HG03558 (cell line): Measurements from ENCODE around the gene FBH1.
"Not testable (repeated sequence)": the region's sequence is repeated elsewhere in the genome, so short reads cannot be mapped to it uniquely, and the experiment has no call there.

Source experiments
- ATAC-seq: cut with Tn5 transposase; IDR thresholded peaks from one replicate; pipeline ENCODE4 v1.9.1; 2021; ENCODE audit warnings: moderate number of reproducible peaks; ENCODE audit not compliant: unreplicated experiment; ENCODE audit errors: extremely low read depth

FBH1 gene

DNA sequence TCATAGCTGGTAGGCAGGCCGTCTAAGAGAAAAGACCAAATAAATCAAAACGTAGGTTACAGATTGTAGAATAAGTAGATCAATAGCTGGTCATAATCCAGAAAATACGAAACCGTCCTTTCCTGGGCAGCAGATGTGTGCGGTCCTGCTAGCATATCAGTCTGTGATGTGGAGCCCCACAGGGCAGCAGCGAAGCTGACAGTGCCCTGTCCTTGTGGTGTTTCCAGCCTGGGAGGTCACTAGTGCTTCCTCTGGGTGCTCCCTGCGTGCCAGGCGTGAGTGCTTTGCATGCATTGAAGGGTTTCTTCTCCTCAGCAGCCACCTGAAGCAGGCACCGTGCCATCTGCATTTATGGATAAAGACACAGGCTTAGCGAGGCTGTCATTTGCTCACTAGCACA, 45.6 kb downstream of the FBH1 start:
- ATAC-seq, result no peak

DNA sequence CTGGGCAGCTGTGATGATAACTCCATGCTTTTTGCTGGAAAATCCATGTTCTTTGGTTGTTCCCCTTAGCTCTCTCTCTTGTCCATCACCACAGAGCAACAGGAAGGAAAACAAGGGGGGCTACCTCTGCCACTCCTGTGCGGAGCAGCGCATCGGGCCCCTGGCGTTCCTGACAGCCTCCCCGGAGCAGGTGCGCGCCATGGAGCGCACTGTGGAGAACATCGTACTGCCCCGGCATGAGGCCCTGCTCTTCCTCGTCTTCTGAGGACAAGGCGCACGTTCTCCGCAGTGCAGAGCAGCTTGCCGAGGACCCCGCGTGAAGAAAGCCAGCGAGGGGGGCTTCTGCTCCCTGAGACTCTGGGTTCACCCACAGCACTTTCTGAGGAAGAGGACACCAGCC, 47.0 kb downstream of the FBH1 start:
- ATAC-seq, result no peak

DNA sequence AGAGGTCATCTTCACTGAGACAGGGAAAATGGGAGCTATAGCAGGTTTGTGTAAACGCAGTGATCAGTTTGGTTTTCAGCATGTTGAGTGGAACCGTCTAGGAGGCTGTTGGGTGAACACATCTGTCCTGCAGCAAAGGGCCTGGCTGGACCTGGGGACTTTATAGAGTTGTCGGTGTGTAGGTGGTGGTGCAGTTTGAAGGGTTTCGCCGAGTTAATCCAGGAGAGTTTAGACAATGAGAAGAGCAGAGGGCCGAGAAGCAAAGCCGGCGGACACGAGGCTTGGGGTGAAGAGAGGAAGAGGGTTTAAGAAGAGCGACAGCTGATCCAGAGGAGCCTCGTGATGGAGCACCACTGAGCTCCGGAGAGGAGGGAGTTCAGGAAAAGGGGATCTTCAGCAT, 48.2 kb downstream of the FBH1 start:
- no peak for ATAC-seq

DNA sequence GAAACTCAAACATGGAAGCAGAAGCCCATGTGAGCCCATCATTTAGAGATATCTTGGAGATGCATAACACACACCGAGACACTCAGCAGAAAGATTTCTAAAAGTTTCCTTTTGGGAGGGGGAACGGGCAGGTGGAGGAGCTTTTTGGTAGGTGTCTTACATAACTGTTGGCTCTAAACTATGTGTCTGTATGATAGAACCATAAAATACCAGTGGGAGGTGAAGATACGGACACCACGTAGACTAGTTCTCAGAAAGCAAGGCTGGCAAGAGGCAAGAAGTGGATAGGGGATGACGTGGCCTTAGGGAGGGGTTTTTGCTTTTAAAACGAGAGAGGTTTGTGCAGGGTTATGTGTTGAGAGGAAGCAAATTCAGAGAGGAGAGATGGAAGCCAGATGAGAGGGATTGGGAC, 50.8 kb downstream of the FBH1 start:
- no peak for ATAC-seq

DNA sequence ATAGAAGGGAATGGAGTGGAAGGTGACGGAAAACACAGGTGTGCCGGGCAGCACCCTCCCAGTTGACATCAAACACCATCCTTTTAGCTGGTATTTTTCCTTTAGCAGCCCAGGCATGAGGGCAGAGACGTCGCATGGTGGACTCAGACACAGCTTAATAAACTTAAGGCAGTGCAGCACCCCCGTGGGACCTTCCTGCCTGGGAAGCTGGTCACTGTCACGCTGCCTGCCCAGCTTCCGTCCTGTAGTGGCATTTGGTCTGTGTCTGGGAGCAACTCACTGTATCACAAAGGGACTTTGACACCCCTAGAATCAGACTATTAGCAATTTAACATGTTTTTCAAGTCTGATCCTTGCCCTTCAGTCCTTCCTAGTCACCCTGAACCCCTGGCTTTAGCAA, 51.5 kb downstream of the FBH1 start:
- no peak for ATAC-seq

DNA sequence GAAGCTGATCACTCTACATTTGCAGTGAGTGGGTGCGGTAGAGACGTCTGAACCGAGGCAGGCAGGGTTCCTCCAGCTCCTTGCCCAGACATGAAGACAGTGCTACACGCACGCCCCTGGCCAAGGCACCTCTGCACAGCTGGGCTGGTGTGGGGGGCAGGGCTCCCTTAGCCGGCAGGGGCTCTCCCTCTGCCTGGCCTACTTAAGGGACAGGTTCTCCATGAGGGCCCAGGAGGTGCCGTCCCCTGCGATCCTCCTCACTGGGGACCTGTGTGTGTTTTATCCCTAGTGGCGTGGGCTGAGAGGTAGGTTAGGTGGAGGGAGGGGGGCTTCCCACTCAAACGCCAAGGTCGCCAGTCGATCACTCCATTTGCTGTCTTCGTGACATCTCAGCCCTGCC, 52.0 kb downstream of the FBH1 start:
- ATAC-seq, result no peak

DNA sequence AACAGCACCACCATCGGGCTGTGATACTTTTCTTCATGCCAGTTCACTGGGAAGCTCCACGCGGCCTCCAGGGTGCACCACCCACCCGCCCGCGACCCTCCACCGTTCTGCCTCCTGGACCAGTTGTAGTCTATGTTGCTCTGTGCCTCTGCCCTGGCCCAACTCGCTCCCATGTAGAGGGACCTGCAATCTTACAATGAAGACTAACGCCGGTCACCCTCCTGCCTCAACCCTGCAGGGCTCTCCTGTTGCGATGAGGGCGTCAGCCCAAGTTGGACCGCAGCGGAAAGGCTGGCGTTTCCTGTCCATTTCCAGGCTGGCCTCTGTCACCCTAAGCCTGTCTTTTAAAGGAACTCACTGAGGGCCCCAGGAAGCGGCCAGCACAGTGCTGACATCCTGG, 52.4 kb downstream of the FBH1 start:
- no peak for ATAC-seq

DNA sequence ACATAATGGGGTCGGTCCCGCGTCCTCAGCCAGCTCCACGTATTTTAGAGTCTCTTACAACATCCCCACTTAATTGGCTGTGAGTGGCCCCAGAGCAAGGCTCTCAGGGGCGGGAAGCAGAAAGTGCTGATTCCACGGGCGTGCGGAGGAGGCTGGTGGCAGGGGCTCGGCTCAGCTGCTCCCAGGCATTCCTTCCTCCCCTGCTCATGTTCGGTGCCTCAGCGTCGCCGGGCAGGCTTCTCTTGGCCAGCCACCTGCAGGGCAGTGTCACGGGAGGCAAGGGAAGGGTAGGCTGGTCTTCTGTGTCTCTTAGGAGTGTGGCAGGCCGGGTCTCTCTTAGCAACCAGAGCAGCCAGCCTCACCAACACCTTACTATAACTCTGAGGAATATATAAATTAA, 53.5 kb downstream of the FBH1 start:
- ATAC-seq, result no peak

DNA sequence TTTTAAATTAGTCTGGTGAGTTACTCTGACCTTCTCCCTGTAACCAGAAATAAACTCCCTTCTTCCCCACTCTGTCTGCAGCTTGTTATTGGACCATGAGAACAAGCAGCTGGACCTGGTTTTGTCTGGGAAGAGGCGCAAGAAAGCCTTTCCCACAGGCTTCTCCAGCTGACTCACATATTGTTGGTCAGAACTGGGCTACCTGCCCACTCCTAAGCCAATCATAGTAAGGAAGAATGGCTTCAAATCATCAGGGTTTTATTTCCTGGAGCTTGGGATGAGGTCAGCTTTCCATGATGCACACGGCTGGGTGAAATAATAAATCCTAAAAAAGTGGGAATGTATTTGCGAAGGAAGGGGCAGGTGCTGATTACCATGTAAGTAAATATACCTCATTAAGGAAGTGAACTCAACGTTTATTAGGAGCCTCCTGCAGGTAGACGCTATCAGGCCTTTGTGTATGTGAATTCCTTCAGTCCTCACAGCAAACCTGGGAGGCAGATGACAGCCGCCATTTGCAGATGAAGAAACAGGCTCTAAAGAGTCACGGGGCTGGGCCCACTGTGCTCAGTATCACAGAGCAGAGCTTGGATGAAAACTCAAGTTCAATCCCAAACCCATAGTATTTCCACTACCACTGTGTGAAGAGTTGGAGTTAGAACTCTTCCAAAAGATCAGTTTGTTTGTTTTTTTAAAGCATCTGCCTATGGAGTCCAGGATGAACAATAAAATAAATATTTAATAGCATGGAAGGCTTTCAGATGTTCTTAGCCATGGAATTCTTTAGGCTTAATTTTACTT, 54.5 kb downstream of the FBH1 start:
- no peak for ATAC-seq

DNA sequence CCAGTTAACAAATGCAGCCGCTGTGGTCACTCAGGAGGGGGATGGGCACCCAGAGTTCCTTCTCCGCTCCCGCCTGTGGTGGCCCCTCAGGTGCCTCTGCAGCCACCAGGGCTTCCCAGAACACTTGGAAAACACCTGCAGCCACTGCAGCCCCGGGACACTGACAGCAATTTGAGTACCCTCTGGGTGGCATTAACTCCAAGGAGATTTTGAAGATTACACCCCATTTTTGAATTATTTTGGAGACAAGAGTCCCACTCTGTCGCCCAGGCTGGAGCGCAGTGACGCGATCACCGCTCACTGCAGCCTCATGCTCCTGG, 55.1 kb downstream of the FBH1 start:
- no peak for ATAC-seq

DNA sequence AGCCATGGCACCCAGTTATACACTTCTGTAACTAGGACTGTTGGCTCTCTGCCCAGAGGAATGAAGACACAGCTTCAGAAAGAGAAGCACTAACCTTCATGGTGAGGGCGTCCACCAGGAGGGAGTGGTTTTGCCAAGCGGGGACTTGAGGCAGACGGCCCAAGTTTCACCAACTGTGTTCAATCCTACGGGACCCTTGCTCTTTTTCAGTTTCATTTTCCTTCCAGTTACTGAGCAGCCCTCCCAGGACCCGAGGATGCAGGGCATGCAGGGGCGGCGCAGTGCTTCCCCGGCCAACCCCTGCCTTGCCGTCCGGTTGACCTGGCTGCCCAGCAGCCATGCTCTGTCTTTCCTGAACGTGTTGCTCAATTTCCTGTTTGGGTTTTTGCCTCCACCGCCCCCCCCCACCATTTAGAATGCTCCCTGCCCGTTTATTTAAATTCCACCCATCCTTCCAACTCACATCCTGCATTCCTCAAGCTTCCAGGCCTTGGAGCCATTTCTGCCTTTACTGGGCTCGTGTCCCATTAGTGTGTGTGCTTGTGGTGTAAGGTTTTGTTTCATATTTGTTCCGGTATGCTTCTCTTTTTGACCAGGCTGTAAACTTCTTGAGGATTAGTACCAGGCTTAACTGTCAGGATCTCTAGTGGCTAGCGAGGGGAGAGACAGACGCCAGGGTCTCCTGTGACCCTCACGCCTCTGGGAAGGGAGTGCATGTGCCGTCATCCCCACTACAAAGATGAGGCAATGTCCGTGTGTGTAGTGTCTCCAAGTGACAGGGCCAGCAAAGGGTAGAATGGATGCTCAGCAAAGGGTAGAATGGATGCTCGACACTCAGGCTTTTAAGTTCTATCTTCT, 55.7 kb downstream of the FBH1 start:
- ATAC-seq, result no peak

DNA sequence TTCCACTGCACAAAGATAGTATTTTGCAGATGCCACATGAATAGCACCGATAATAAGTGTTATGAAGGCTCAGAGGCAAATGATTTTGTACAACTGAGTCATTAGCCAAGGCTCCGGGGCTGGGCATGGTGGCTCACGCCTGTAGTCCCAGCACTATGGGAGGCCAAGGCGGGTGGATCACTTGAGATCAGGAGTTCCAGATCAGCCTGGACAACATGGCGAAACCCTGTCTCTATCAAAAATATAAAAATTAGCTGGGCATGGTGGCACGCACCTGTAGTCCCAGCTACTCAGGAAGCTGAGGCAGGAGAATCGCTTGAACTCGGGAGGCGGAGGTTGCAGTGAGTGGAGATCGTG, 56.4 kb downstream of the FBH1 start:
- not testable (repeated sequence) for ATAC-seq

DNA sequence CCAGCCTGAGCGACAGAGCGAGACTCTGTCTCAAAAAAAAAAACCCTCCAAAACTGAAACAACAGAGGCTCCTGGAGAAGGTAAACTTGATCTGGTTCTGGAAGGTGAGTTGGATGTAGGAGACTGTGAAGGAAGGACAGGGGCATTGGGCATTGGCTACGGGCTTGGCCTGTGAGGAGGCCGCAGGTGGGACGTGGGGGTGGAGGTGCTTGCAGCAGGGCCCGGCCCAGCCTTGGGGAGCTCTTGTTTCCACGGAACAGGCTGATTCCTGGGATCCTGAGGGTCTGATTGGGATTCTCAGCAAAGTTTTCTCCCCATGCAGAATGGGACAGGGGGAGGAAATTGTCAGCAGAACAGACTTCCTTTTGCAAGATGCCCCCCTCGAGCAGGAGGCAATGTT, 56.7 kb downstream of the FBH1 start:
- ATAC-seq, result no peak

DNA sequence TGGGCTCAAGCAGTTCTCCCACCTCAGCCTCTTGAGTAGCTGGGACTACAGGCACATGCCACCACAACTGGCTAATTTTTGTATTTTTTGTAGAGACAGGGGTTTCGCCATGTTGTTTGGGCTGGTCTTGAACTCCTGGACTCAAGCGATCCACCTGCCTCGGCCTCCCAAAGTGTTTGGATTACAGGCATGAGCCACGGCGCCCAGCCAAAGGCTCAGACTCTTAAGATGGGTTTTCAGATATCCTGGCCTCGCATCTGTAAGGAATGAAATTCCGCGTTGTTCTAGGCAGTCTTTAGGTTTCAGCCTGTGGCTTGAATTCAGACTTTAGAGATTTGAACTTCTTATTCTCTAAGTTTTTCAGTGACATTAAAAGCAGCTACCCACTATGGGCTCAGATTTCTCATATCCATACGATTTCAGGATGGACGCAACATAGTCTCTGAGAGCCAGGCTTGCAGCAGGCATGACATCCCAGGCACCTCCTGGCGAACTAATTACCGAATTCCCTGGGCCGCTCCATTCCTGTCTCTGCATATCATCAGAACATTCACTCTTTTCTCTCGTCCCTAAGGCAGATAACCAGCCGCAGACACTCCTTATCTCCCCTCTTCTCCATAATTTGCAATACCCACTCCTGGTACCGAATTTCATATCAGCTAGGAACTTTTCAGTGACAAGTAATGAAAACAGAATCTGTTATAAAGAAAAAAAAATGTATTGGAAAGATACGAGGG, 57.6 kb downstream of the FBH1 start:
- ATAC-seq, result no peak

DNA sequence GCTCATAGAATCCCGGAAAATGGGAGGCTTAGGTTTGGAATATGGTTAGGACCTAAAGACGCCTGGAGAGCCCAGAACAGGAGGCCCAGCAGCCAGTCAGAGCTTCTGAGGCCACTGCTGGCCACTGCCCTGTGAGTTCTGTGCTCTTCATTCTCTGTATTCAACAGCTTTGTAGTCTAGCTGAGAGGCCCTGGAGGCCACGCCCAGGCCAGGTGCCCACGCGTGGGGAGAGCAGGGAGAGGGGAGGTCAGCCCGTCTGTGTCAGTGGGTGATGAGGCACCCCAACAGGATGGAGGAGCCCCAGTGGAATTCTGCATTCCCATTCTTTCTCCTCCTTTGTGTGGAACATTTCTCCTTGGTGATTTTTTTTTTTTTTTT, 58.2 kb downstream of the FBH1 start:
- no peak for ATAC-seq

DNA sequence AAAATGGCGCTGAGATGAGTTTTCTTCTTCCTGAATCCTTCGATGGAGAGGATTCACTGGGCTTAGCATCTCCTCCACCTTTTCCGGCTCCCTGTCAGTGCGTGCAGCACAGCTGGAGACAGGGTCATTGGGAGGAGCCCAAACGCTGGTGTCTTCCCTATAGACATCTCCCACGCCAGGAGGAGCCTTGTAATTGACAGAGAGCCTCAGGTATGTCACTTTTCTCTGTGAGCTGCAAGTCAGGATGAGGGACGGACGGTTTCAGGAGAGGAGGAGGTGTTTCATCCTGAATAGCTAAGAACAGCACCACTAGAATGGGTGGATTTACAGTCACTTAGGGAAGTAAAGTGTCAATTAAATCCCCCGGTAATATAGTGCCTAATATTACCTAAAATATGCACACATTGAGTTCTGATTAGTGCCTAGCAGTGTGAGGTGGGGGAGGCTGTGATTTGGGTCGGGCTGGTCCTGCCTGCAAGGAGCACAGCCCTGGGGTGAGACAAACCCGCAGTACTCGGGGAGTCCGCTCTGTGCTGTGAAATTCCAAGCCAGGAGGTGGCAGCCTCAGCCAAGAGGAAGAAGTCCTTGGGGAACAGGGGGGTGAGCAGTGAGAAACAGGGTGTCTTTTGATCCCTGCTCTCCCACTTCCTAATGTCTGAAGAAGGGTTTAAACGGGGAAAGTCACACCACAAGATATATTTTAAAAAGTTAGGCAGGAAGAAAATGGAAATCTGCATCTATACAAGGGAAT, 59.1 kb downstream of the FBH1 start:
- no peak for ATAC-seq

DNA sequence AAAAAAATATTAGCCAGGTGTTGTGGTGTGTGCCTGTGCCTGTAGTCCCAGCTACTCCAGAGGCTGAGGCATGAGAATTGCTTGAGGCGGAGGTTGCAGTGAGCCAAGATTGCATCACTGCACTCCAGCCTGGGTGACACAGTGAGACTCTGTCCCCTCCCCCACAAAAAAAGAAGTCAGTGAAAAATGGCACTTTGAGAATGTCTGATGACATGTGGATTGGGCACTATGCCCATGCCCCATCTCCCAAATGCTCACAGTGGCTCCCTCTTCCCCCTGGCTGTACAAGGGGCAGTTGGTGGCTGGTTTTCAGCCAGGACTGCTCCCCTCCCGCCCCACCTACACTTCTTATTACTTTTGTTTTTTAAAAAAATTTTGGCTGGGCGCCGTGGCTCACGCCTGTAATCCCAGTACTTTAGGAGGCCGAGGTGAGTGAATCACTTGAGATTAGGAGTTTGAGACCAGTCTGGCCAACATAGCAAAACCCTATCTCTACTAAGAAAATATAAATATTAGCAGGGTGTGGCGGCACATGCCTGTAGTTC, 61.2 kb downstream of the FBH1 start:
- no peak for ATAC-seq

DNA sequence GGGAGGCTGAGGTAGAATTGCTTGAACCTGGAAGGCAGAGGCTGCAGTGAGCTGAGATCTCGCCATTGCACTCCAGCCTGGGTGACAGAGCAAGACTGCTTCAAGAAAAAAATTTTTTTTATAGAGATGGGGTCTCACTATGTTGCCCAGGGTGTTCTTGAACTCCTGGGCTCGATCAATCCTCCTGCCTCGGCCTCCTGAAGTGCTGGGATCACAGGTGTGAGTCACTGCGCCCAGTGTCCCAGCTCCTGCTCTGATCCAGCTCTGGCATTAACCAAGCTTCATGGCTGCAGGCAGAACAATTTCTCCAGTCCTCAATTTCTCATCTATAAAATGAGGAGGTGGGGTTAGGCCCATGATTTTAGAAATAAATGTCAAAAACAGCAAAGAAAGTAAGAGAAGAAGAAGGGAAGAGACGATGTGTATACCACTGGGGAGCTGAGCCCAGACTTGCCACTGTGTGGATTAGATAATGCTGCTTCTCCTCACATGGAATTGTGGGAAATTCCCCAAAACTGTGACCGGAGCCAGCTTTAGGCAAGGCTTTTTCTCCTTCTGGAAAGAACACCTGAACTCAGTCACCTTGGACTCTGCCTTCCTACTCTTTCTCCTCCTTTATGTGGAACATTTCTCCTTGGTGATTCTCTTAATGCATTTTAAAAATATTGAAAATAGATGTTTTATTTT, 61.8 kb downstream of the FBH1 start:
- no peak for ATAC-seq

DNA sequence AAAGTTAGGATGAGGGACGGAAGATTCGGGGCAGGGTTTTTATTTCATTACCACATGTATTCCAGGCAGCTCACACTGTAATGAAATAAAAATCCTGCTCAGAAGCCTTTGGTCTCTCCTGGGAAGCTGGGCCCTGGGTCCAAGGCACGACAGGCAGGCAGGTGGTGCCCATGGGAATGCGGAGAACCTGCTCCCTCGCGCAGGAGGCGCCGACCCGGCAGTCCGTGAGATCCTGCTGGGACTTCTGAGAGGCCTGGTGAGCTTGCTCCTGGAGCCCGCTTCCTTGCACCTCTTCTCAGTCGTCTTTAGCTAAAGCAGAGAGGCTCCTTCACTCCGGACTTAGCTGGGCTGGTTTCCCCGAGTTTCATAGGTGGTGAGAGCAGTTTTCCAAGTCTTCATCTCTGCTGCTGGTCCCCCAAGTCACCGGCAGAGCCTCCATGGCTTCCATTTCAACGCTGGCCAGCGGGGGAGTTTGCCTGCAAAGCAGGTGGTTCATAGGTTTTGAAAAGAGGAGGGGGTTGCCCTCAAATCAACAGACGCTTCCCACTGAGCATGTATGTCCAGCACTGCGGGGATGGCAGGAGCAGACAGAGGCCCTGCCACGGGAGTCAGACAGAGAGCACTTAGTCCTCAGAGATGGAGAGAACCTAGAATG, 62.8 kb downstream of the FBH1 start:
- no peak for ATAC-seq
